H1 (cell line): Measurements from ENCODE around the gene NPHP4. TPM values are rescaled to one million over a fixed set of nuclear protein-coding genes. Genes with fewer than 3 reads are reported as not detected.

Source experiments
- CTCF ChIA-PET: fragments of 300-600 bp; sonication (Branson Sonifier 250); formaldehyde crosslinking; loops from one replicate; lab custom pipeline; 2021; ENCODE audit not compliant: partially characterized antibody; lab: Charles Lee
- POLR2A ChIA-PET: fragments of 300-600 bp; sonication (Branson Sonifier 250); formaldehyde crosslinking; loops from one replicate; lab custom pipeline; 2021; ENCODE audit warnings: inconsistent platforms; ENCODE audit not compliant: partially characterized antibody; lab: Charles Lee
- DNase-seq, 2 experiments: peaks; one replicate each; pipeline versions ENCODE4 v3.0.0 to v3.0.0-alpha.2; 2010 to 2022; ENCODE audit warnings: low spot score in 2 of 2, low read depth in 1 of 2, mixed read lengths in 1 of 2
- FAIRE-seq: peaks from 2 replicates; lab custom pipeline; 2011; peaks lifted over from hg19 to GRCh38; lab: Jason Lieb, UNC
- H2AFZ ChIP-seq: 2 replicates; pipeline ENCODE4 v1.8.1; 2012; ENCODE audit warnings: low read length, inconsistent platforms
- H2AK5ac ChIP-seq: 2 replicates; pipeline ENCODE4 v1.6.1; 2013; ENCODE audit warnings: low read depth, low read length
- H2BK120ac ChIP-seq: replicated peaks from 2 replicates; pipeline ENCODE3; 2013; ENCODE audit warnings: low read depth, low read length, inconsistent platforms
- H2BK12ac ChIP-seq: 2 replicates; pipeline ENCODE4 v1.6.1; 2013; ENCODE audit warnings: low read depth, low read length
- H2BK15ac ChIP-seq: 2 replicates; pipeline ENCODE4 v1.6.1; 2013; ENCODE audit warnings: low read length
- H2BK20ac ChIP-seq: 2 replicates; pipeline ENCODE4 v1.6.1; 2013; ENCODE audit warnings: low read length
- H2BK5ac ChIP-seq: 2 replicates; pipeline ENCODE4 v1.6.1; 2013; ENCODE audit warnings: low read depth, low read length
- H3K14ac ChIP-seq: 2 replicates; pipeline ENCODE4 v1.6.1; 2013; ENCODE audit warnings: inconsistent platforms; ENCODE audit not compliant: insufficient read length
- H3K18ac ChIP-seq: 2 replicates; pipeline ENCODE4 v1.6.1; 2013; ENCODE audit warnings: low read length; ENCODE audit errors: extremely low read depth
- H3K23ac ChIP-seq: 2 replicates; pipeline ENCODE4 v1.6.1; 2013; ENCODE audit warnings: inconsistent platforms; ENCODE audit not compliant: insufficient read length
- H3K23me2 ChIP-seq: 2 replicates; pipeline ENCODE4 v1.6.1; 2013; ENCODE audit warnings: low read depth, low read length
- H3K27ac ChIP-seq: 2 replicates; pipeline ENCODE4 v1.6.1; 2011; ENCODE audit warnings: low read depth, low read length, inconsistent platforms
- H3K27me3 ChIP-seq, 4 experiments: replicated peaks in 1 of 4; 1 replicate in 1 of 4; 2 replicates in 3 of 4; pipeline versions ENCODE4 v1.6.1 to v1.8.1; 2011 to 2013; ENCODE audit warnings: low read length in 3 of 4, mild to moderate bottlenecking in 3 of 4, inconsistent platforms in 2 of 4, mixed read lengths in 2 of 4, moderate library complexity in 1 of 4; ENCODE audit not compliant: control insufficient read depth in 3 of 4, insufficient read depth in 3 of 4; ENCODE audit errors: extremely low read depth in 1 of 4
- H3K36me3 ChIP-seq, 4 experiments: 2 replicates each; pipeline versions ENCODE4 v1.6.1 to v1.8.1; 2011 to 2013; ENCODE audit warnings: mild to moderate bottlenecking in 4 of 4, low read length in 3 of 4, moderate library complexity in 2 of 4, control low read depth in 1 of 4, inconsistent platforms in 1 of 4; ENCODE audit not compliant: insufficient read depth in 4 of 4, control insufficient read depth in 2 of 4
- H3K4ac ChIP-seq: replicated peaks from 2 replicates; pipeline ENCODE3; 2013; ENCODE audit warnings: low read length, low read depth, mixed read lengths, inconsistent platforms; ENCODE audit not compliant: insufficient read length
- H3K4me1 ChIP-seq, 4 experiments: replicated peaks in 1 of 4; 1 replicate in 1 of 4; 2 replicates in 3 of 4; pipeline versions ENCODE4 v1.6.1 to v1.8.1; 2011 to 2013; ENCODE audit warnings: low read length in 3 of 4, inconsistent platforms in 2 of 4, mixed read lengths in 1 of 4; ENCODE audit not compliant: insufficient read depth in 4 of 4, control insufficient read depth in 3 of 4
- H3K4me2 ChIP-seq, 2 experiments: 2 replicates each; pipeline versions ENCODE4 v1.6.1 to v1.8.1; 2011 to 2013; ENCODE audit warnings: low read depth in 2 of 2, low read length in 2 of 2, control low read depth in 1 of 2, inconsistent platforms in 1 of 2, mild to moderate bottlenecking in 1 of 2; ENCODE audit not compliant: insufficient read depth in 1 of 2
- H3K4me3 ChIP-seq, 4 experiments: fragments of 200-600, 300-600 bp in 1 of 4; sonication (generic), shearing (Covaris generic), sonication (Bioruptor Twin) in 1 of 4; 2 replicates each; pipeline versions ENCODE4 v1.5.1 to v1.8.1; 2011 to 2016; ENCODE audit warnings: low read length in 4 of 4, low read depth in 3 of 4, control low read depth in 2 of 4, inconsistent platforms in 2 of 4, mild to moderate bottlenecking in 2 of 4, mixed read lengths in 1 of 4, moderate library complexity in 1 of 4; ENCODE audit not compliant: insufficient read depth in 2 of 4; ENCODE audit errors: extremely low read depth in 1 of 4
- H3K56ac ChIP-seq: replicated peaks from 2 replicates; pipeline ENCODE3; 2013; ENCODE audit warnings: low read depth, mild to moderate bottlenecking, mixed read lengths, low read length, inconsistent platforms; ENCODE audit not compliant: insufficient read length
- H3K79me1 ChIP-seq: 2 replicates; pipeline ENCODE4 v1.6.1; 2013; ENCODE audit warnings: low read depth, low read length, control low read depth
- H3K79me2 ChIP-seq, 2 experiments: 2 replicates each; pipeline versions ENCODE4 v1.6.1 to v1.8.1; 2012 to 2013; ENCODE audit warnings: low read length in 2 of 2, mild to moderate bottlenecking in 2 of 2, inconsistent platforms in 1 of 2; ENCODE audit not compliant: insufficient read depth in 2 of 2, control insufficient read depth in 1 of 2
- H3K9ac ChIP-seq, 4 experiments: replicated peaks in 1 of 4; 1 replicate in 1 of 4; 2 replicates in 3 of 4; pipeline versions ENCODE4 v1.6.1 to v1.8.1; 2011 to 2013; ENCODE audit warnings: low read depth in 3 of 4, low read length in 3 of 4, control low read depth in 2 of 4, mild to moderate bottlenecking in 2 of 4, moderate library complexity in 2 of 4, inconsistent platforms in 1 of 4; ENCODE audit errors: extremely low read depth in 1 of 4
- H3K9me3 ChIP-seq, 2 experiments: 2 replicates each; pipeline versions ENCODE4 v1.6.1 to v1.8.1; 2012 to 2013; ENCODE audit warnings: mild to moderate bottlenecking in 2 of 2, moderate library complexity in 2 of 2, control low read depth in 1 of 2, inconsistent platforms in 1 of 2, low read depth in 1 of 2, low read length in 1 of 2, mixed read lengths in 1 of 2; ENCODE audit not compliant: insufficient read depth in 2 of 2
- H4K20me1 ChIP-seq, 2 experiments: replicated peaks in 1 of 2; 2 replicates each; pipeline versions ENCODE3 to v1.8.1; 2011 to 2013; ENCODE audit warnings: inconsistent platforms in 2 of 2, low read length in 2 of 2, mild to moderate bottlenecking in 1 of 2; ENCODE audit not compliant: insufficient read depth in 2 of 2, control insufficient read depth in 1 of 2
- H4K5ac ChIP-seq: 2 replicates; pipeline ENCODE4 v1.6.1; 2013; ENCODE audit warnings: low read length, low read depth, mixed read lengths, inconsistent platforms; ENCODE audit not compliant: insufficient read length
- H4K8ac ChIP-seq: 2 replicates; pipeline ENCODE4 v1.8.0; 2013; ENCODE audit warnings: mild to moderate bottlenecking, moderate library complexity, low read length, inconsistent platforms; ENCODE audit not compliant: insufficient read depth; ENCODE audit errors: extremely low read depth
- H4K91ac ChIP-seq: replicated peaks from 2 replicates; pipeline ENCODE3; 2013; ENCODE audit warnings: low read length, mixed read lengths, inconsistent platforms; ENCODE audit not compliant: insufficient read length
- EP300 ChIP-seq, 2 experiments: IDR thresholded peaks; 1 replicate in 1 of 2; 2 replicates in 1 of 2; pipeline ENCODE4 v1.6.1; 2011 to 2012; ENCODE audit warnings: low read depth in 2 of 2, low read length in 2 of 2, mild to moderate bottlenecking in 2 of 2, borderline replicate concordance in 1 of 2, inconsistent platforms in 1 of 2, moderate library complexity in 1 of 2
- RBBP5 ChIP-seq: IDR thresholded peaks from 2 replicates; pipeline ENCODE4 v1.7.1; 2012; ENCODE audit warnings: low read depth, mild to moderate bottlenecking, inconsistent platforms, low read length, moderate library complexity, borderline replicate concordance
- TAF7 ChIP-seq: optimal IDR thresholded peaks from 2 replicates; pipeline ENCODE3; 2011; ENCODE audit warnings: low read depth, mild to moderate bottlenecking, inconsistent platforms, low read length, moderate library complexity, borderline replicate concordance
- WGBS, 2 experiments: shearing (Covaris generic) in 1 of 2; methylation state at CpG; one replicate each; pipeline versions ENCODE4 v1.1.6 to v1.1.7; 2013 to 2015; ENCODE audit warnings: low lambda C conversion rate in 2 of 2, mixed read lengths in 2 of 2, inconsistent platforms in 1 of 2, low coverage in 1 of 2, missing lambda C conversion rate in 1 of 2; ENCODE audit not compliant: insufficient replicate concordance in 2 of 2, insufficient coverage in 1 of 2, insufficient read length in 1 of 2; ENCODE audit errors: extremely low coverage in 1 of 2, missing lambda C conversion rate in 1 of 2; 5-methylcytosine and 5-hydroxymethylcytosine counted together
- polyA plus RNA-seq, 7 experiments: library from polyadenylated mRNA; depleted of rRNA in 3 of 7; stranded (reverse) in 5 of 7; unstranded in 2 of 7; fragments of >200 nt in 5 of 7; fragments of 200-250 nt in 2 of 7; gene quantifications; 1 replicate in 5 of 7; 2 replicates in 1 of 7; 4 replicates in 1 of 7; pipeline versions ENCODE4 v1.2.1 to v1.2.3, GENCODE V29; 2011 to 2013; ENCODE audit warnings: missing spikeins in 2 of 7, mixed read lengths in 2 of 7
- total RNA-seq: library from RNA; stranded (reverse); fragmentation: NEBNext Ultra II Directional; extraction: Animal tissue kit (Norgen Biotek cat#: 25700); gene quantifications from 2 replicates; pipeline ENCODE4 v1.2.1, GENCODE V29; 2021

Gene NPHP4
- total and polyA plus RNA-seq, 2 of the 8 experiments (the other 6 are each of a cell fraction or from before 2014, with no cell fraction given), result 5.8 to 14.0 TPM

GRCh38 chr1:5968161-5968736 is 24.0 kb downstream of the NPHP4 start:
- WGBS, 2 experiments, result 92% methylated on average over 10 of the region's 11 CpGs; no CpG with 5 or more reads in 1 of the 2 experiments
- Histone ChIP-seq H3K4me1 (peaks cover 0 to 1% (median 0%) of the 10 kb centered on the region in 4 experiments; a peak in 1 of 7 replicates), H3K4me3 (no peak overlapping the region)
- TF ChIP-seq TAF7 (no peak), EP300 (IDR thresholded peaks at IDR 0.05; ENCODE audit: borderline replicate concordance in 1 of 2, low read depth in 2 of 2, low read length in 2 of 2) (no peak), RBBP5 (no peak)
- TF ChIP-seq, all 59 proteins: peak for 0
- Histone ChIP-seq H3K4me2 (no peak overlapping the region), H3K9me3 (no peaks in the 10 kb centered on the region), H3K23ac (no peak overlapping the region), H3K23me2 (no peaks in the 10 kb centered on the region), H3K27ac (no peak overlapping the region), H3K18ac (no peak overlapping the region), H3K14ac (no peak overlapping the region), H3K79me2 (no peaks in the 10 kb centered on the region), H2BK5ac (no peak overlapping the region), H2BK20ac (no peak overlapping the region), H4K91ac (no peak overlapping the region), H3K9ac (no peak overlapping the region), H4K5ac (no peak overlapping the region), H4K20me1 (no peaks in the 10 kb centered on the region), H2BK120ac (no peak overlapping the region), H2AK5ac (no peak overlapping the region), H2BK15ac (no peak overlapping the region), H3K27me3 (no peaks in the 10 kb centered on the region), H2BK12ac (no peak overlapping the region), H2AFZ (no peak overlapping the region), H3K36me3 (peaks cover 0 to 3% (median 0%) of the 10 kb centered on the region in 4 experiments; a peak in 2 of 8 replicates), H4K8ac (no peak overlapping the region), H3K79me1 (peaks cover 5% of the 10 kb centered on the region), H3K56ac (no peak overlapping the region), H3K4ac (no peak overlapping the region)
- FAIRE-seq, result no peak
- DNase-seq, result no peak
- POLR2A ChIA-PET, result no interaction called here
- CTCF ChIA-PET, result interaction anchor here (1.3 to 1.9 kb wide), 3 partner anchors 11 to 458 kb away, joined by 4 to 8 read pairs (median 6); no protein-coding TSS in a partner anchor
